Adipose tissue (tissue), 3 donors: Measurements from ENCODE around the gene NEDD4L. TPM values are rescaled to one million over a fixed set of nuclear protein-coding genes. Genes with fewer than 3 reads are reported as not detected.

Experiments used
- H3K27ac ChIP-seq: one replicate; pipeline ENCODE4 v1.5.1; 2013; ENCODE audit warnings: low read depth, low read length
- WGBS, 3 donors: extraction: QIAGEN DNeasy Blood & Tissue Kit; methylation state at CpG; one replicate each; pipeline ENCODE4 v1.1.7; 2013; 5-methylcytosine and 5-hydroxymethylcytosine counted together
- polyA plus RNA-seq, 3 donors: library from polyadenylated mRNA; stranded (reverse); fragments of 200-250 nt; gene quantifications; one replicate each; pipeline ENCODE4 v1.2.3, GENCODE V29; 2013
- donor health status: healthy with polysubstance abuse.
- donor health status: Bipolar disorder and iron deficiency.
- donor health status: healthy.

Gene NEDD4L
- polyA plus RNA-seq, 3 donors, result 12.7 to 77.3 (median 23.7) TPM

DNA sequence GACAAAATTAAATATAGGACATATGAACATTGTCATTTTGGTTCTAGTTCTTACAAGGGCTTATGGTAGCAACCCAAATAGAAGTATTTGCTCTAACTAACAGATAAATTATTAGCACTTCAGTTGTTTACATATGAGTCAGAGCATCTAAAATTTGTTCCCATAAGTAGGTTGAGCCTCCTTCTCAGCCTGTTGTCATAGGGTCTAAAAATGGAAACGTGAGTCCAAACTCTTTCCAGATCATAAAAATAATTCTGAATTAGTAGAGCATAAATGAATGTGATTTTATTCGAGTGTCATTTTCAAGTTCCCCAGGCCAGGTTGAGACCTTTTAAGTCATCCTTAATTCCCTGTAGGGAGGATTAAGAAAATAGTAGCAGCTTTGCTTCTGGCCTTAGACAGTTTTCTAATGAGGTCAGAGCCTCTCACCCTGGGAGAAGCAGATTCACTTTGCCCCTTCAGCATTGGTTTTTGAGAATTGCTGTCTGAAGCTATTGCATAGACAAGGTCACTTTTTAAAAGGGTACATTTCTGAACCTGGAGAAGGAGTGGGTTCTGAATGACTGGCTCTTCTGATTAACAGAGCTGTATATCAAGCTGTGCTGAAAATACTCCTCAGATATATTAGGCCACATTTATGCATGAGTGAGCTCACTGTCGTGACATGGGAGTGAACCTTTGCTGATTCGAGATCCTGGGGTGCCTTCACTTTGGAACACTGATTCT, 164.3 kb downstream of the NEDD4L start:
- H3K27ac ChIP-seq, result no peak overlapping the region
- 57 to 64% (median 62%) methylated on average over 4 of the region's 4 CpGs for WGBS, 3 donors

DNA sequence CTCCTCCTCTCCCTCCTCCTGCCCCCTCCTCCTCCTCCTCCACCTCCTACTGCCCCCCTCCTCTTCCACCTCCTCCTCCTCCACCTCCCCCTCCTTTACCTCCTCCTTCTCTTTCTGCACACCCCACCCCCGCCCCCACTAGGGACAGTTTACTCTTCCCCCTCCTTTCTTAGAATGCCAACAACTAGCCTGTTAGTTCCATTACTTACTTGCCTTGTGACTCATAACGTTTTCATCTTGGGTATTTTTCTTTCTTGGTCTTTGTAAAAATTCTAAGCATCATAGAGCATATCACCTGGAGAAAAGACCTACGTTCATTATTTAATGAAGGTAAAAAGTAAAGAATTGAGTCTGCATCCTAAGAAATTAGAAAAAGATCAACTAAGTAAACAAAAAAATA, 165.3 kb downstream of the NEDD4L start:
- whole genome bisulfite sequencing, 3 donors, result 71 to 78% (median 73%) methylated on average over 3 of the region's 3 CpGs
- no peak overlapping the region for H3K27ac ChIP-seq

DNA sequence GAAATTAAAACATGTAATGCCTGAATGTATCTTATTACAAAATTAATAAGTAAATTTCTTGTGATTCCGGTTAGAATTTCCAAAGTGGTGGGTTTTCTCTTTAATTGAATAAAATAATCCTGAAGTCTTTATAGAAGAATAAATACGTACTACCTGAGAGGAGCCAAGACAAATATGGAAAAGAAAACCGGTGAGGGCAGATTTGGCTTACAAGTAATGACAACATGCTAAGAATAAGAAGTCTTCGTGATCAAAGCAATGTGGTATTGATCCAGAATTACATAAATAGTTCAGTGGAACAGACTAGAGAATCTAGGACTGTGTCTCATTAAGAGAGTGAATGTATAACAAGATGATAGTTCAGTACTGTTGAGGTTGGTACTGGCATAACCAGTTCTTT, 167.5 kb downstream of the NEDD4L start:
- no peak overlapping the region for H3K27ac ChIP-seq
- 37 to 92% (median 86%) methylated on average over 4 of the region's 4 CpGs for WGBS, 3 donors

GRCh38 chr18:58212274-58212673, 168.2 kb downstream of the NEDD4L start:
- 40 to 92% (median 91%) methylated on average over 8 of the region's 8 CpGs for WGBS, 3 donors
- H3K27ac ChIP-seq, result no peak overlapping the region

DNA sequence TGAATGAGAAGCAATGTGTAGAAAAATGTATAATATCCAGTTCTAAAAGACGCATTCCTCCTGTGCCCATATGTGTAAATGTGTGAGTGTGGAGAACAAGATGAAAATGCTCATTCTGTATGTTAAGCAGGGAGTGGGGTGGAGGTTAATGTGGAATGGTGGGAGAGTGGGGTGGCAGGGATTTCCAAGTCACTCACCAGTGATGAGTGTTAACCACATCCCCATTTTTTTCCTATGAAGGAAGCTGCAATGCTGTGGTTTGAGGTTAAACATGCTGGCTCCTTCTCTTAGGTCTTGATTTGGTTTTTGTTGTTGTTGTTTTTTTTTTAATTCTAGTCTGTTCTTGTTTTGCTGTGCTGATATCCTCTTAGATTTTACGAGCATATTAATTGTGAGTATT, 169.4 kb downstream of the NEDD4L start:
- H3K27ac ChIP-seq, result no peak overlapping the region

DNA sequence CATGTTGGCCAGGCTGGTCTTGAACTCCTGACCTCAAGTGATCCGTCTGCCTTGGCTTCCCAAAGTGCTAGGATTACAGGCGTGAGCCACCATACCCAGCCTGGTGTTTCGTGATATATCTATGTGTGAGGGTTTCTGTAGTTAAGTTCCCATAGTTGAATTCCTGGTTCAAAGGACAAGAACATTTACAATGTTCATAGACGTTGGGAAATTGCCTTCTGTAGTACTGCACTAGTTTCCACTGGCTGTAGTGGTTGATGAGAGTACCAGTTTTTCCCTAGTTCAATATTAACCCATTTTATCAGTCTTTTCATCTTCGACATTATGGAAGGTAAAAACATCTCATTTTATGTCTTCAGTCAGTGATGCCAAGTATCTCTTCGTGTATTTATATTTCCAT, 171.0 kb downstream of the NEDD4L start:
- 52 to 80% (median 79%) methylated on average over 6 of the region's 6 CpGs for WGBS, 3 donors
- no peak overlapping the region for H3K27ac ChIP-seq

More for the DNA sequence above, 169.4 kb downstream of the NEDD4L start:
- 67 to 89% (median 83%) methylated on average over 2 of the region's 2 CpGs for WGBS, 3 donors

- WGBS, 3 donors, result 42 to 59% (median 54%) methylated on average over 3 of the region's 3 CpGs
- H3K27ac ChIP-seq, result no peak overlapping the region
Measured at GRCh38 chr18:58216071-58216481, 172.1 kb downstream of the NEDD4L start.

DNA sequence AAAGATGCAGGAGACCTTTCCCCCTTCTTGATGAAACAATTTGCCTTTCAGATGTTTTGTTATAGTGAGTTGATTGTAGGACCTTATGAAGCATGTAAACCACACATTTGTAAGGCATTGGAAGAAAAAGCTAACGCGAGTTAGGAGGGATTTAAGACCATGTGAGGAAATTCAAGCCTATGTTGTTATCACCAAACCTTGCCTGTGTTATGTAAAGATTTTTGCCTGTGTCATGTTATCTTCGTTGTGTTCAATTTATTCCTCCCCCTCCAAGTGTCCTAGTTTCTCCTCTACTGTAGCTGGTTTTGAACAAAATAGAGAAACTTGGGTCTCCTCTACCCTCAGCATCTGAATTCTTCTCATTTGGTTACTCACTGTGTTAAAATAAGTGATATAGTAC, 173.0 kb downstream of the NEDD4L start:
- H3K27ac ChIP-seq, result no peak overlapping the region
- WGBS, 3 donors, result 58 to 83% (median 74%) methylated on average over 3 of the region's 3 CpGs

- H3K27ac ChIP-seq, result no peak overlapping the region
- 44 to 75% (median 55%) methylated on average over 1 of the region's 1 CpG for WGBS, 3 donors
Measured at GRCh38 chr18:58218117-58218516, 174.1 kb downstream of the NEDD4L start.

DNA sequence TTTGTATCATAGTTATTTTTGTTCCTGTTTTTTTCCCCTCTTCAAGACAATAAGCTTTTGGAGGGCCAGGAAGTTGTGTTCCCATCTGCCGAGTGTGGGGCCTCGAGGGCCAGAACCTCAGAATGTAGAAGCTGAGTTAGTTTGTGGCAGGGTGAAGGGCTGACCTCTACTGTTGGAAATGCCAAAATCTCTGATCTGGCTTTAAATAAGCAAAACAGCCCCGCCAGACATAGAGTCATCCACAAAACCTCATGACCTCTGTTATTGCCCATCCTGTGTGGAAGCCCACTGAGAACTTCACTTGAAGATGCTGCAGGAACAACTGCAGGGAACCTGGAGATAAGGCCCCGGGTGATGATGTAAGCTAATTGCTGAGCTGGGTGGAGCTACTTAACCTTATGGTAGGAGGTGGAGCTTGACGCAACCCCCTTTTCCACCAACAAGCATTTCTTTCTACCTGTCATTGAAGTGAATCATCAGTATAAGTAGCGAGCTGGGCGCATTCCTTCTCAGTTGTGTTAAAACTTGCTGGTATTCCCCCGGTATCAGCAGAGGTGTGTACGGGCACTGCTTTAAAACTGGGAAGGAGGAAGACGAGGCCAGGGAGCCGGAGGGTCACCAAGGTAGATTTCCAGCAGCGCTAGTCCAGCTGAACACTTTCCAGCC, 177.2 kb downstream of the NEDD4L start:
- WGBS, 3 donors, result 67 to 84% (median 79%) methylated on average over 12 of the region's 12 CpGs
- no peak overlapping the region for H3K27ac ChIP-seq

GRCh38 chr18:58222432-58223125, 178.6 kb downstream of the NEDD4L start:
- no peak overlapping the region for H3K27ac ChIP-seq
- WGBS, 3 donors, result 71 to 86% (median 78%) methylated on average over 3 of the region's 3 CpGs

GRCh38 chr18:58223717-58224424, 179.8 kb downstream of the NEDD4L start:
- 23 to 70% (median 60%) methylated on average over 15 of the region's 15 CpGs for WGBS, 3 donors
- H3K27ac ChIP-seq, result no peak overlapping the region

DNA sequence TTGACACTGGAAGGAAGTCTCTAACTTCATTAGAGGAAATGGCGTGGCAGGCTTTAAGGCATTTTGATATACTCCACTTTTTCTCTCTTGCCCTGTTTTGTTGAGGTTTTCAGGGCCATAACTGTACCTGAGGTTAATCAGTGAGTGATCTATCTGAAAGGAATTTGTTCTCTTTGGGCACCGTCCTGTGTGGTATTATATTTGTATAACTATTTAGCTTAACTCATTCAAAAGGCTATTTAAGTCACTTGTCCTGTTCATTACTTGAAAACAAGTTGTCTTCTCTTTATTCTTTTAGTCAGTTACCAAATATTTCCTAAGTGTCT, 180.4 kb downstream of the NEDD4L start:
- H3K27ac ChIP-seq, result no peak overlapping the region
- WGBS, 3 donors, result 22 to 58% (median 52%) methylated on average over 2 of the region's 2 CpGs

GRCh38 chr18:58225101-58225500, 181.1 kb downstream of the NEDD4L start:
- no peak overlapping the region for H3K27ac ChIP-seq
- 87 to 92% (median 90%) methylated on average over 6 of the region's 6 CpGs for WGBS, 3 donors

GRCh38 chr18:58226429-58226828, 182.4 kb downstream of the NEDD4L start:
- WGBS, 3 donors, result 66 to 75% (median 67%) methylated on average over 3 of the region's 3 CpGs
- no peak overlapping the region for H3K27ac ChIP-seq

GRCh38 chr18:58227361-58227930, 183.4 kb downstream of the NEDD4L start:
- WGBS, 3 donors, result 83 to 94% (median 92%) methylated on average over 9 of the region's 9 CpGs
- H3K27ac ChIP-seq, result no peak overlapping the region

DNA sequence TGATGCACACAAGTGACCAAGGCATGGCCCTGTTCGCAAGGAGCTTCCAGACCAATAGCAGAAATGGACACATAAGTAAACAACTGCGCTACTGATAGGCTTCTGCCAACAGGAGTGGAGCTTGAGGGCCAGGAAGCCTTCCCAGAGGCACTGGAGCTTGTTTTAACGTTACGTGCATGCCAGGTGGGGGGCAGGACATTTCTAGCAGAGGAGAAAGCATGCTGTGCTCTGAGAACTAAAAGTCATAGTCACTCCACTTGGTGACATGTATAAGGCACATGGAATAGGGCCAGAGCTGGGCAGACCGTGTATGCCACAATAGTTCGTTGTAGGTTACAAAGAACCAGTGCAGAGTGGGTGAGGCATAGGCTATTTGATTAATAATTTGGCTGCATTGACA, 184.2 kb downstream of the NEDD4L start:
- 45 to 91% (median 81%) methylated on average over 6 of the region's 6 CpGs for WGBS, 3 donors
- no peak overlapping the region for H3K27ac ChIP-seq

DNA sequence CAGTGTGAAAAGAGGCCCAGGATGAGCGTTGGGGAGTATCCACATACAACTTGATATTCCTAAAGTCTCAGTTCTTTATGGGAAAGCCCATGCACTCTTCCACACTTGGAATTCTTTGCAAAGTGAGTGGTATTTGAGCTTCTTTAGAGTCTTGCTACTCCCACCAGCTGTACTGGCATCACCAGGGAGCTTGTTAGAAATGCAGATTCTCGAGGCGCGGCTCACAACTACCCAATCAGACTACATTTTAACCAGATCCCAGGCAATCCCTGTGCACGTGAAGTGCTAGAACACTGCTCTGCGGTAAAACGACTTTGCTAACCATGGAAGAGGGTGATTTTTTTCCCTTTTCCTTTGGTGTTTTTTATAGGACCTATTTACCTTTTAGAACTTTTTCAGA, 184.7 kb downstream of the NEDD4L start:
- WGBS, 3 donors, result 84 to 92% (median 87%) methylated on average over 7 of the region's 7 CpGs
- H3K27ac ChIP-seq, result no peak overlapping the region

DNA sequence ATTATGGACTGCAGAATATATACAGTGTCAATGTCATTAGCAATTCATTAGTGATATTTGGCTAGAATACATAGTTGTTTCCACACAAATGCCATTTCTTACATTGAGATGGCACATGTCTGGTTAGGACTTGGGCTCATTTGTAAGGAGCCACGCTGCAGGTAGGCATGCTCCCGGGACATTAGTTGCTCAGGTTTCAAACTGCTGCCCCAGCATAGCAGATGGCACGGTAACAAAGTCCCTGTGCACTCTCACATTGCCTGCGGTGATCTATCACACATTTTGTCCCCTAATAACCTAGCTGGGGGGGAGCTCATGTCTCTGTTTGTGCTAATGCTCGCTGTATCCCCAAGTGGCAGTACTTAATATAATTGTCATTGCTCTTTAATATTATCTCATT, 185.1 kb downstream of the NEDD4L start:
- no peak overlapping the region for H3K27ac ChIP-seq
- WGBS, 3 donors, result 72 to 88% (median 88%) methylated on average over 5 of the region's 5 CpGs
